Tibial nerve (tissue), 4 donors: ENCODE data around the gene IRF1.

ENCODE experiments used
- CTCF ChIP-seq, 5 experiments: fragments of 200-600 bp in 3 of 5; fragments of 450-650 bp in 2 of 5; sonication (generic) in 3 of 5; IDR thresholded peaks; one replicate each; pipeline ENCODE4 v1.5.1; 2016 to 2019; ENCODE audit warnings: antibody characterized with exemption in 5 of 5, mild to moderate bottlenecking in 3 of 5, moderate library complexity in 2 of 5
- EP300 ChIP-seq, 2 donors: sonication (generic); formaldehyde crosslinking; IDR thresholded peaks; one replicate each; pipeline ENCODE4 v1.6.1; 2017; ENCODE audit warnings: antibody characterized with exemption in 2 of 2, mild to moderate bottlenecking in 1 of 2
- POLR2A ChIP-seq, 2 donors: fragments of 450-650 bp; IDR thresholded peaks; one replicate each; pipeline ENCODE4 v1.6.1; 2017; ENCODE audit warnings: antibody characterized with exemption in 2 of 2, mild to moderate bottlenecking in 2 of 2, moderate library complexity in 2 of 2

- no peak for TF ChIP-seq CTCF (IDR thresholded peaks at IDR 0.05)
- no peak for TF ChIP-seq POLR2A (IDR thresholded peaks at IDR 0.05)
- no peak for TF ChIP-seq EP300 (IDR thresholded peaks at IDR 0.05)
Measured at GRCh38 chr5:132478366-132478871, 12.2 kb downstream of the IRF1 start.
